SJCRH30 (cell line): Measurements from ENCODE around the gene NPC1. TPM values are rescaled to one million over a fixed set of nuclear protein-coding genes. Genes with fewer than 3 reads are reported as not detected.
"Not testable (repeated sequence)": the region's sequence is repeated elsewhere in the genome, so short reads cannot be mapped to it uniquely, and the experiment has no call there.

Source experiments
- DNase-seq, 2 experiments: peaks; one replicate each; pipeline ENCODE4 v3.0.0-alpha.2; 2015 to 2020
- H3K27ac ChIP-seq: fragments of 250-450 bp; sonication (Bioruptor Pico); 2 replicates; pipeline ENCODE4 v1.5.1; 2020; ENCODE audit warnings: mild to moderate bottlenecking, moderate library complexity
- H3K27me3 ChIP-seq: fragments of 250-450 bp; sonication (Bioruptor Pico); 2 replicates; pipeline ENCODE4 v1.5.1; 2020; ENCODE audit warnings: mild to moderate bottlenecking, moderate library complexity
- H3K36me3 ChIP-seq: fragments of 250-450 bp; sonication (Bioruptor Pico); 2 replicates; pipeline ENCODE4 v1.5.1; 2020; ENCODE audit warnings: mild to moderate bottlenecking, moderate library complexity
- H3K4me1 ChIP-seq: fragments of 250-450 bp; sonication (Bioruptor Pico); 2 replicates; pipeline ENCODE4 v1.5.1; 2020; ENCODE audit warnings: mild to moderate bottlenecking, moderate library complexity
- H3K4me3 ChIP-seq: fragments of 250-450 bp; sonication (Bioruptor Pico); 2 replicates; pipeline ENCODE4 v1.5.1; 2020; ENCODE audit warnings: mild to moderate bottlenecking, moderate library complexity
- H3K9me3 ChIP-seq: fragments of 250-450 bp; sonication (Bioruptor Pico); replicated peaks from 2 replicates; pipeline ENCODE4 v1.5.1; 2020; ENCODE audit warnings: mild to moderate bottlenecking, moderate library complexity
- total RNA-seq: library from RNA; depleted of rRNA; stranded (reverse); fragments of >200 nt; shearing (Covaris generic); gene quantifications from 2 replicates; pipeline ENCODE4 v1.2.3, GENCODE V29; 2014

NPC1 gene
- total RNA-seq, 1 experiment from 2014 or later: 21.3 TPM

GRCh38 chr18:23617412-23618014 is 31.2 kb upstream of the NPC1 start:
- Histone ChIP-seq H3K27ac (no peak overlapping the region), H3K9me3 (no peaks in the 10 kb centered on the region), H3K4me1 (no peaks in the 10 kb centered on the region), H3K36me3 (no peaks in the 10 kb centered on the region), H3K27me3 (no peaks in the 10 kb centered on the region), H3K4me3 (no peak overlapping the region)
- no peak for DNase-seq

- H3K27me3 ChIP-seq: no peaks in the 10 kb centered on the region
- no peak for DNase-seq
- no peaks in the 10 kb centered on the region for H3K36me3 ChIP-seq
- H3K9me3 ChIP-seq: no peaks in the 10 kb centered on the region
- no peaks in the 10 kb centered on the region for H3K4me1 ChIP-seq
- H3K4me3 ChIP-seq: no peak overlapping the region
- H3K27ac ChIP-seq: no peak overlapping the region
These were observed 30.0 kb upstream of the NPC1 start for GRCh38 chr18:23616258-23616657.

GRCh38 chr18:23614891-23615290 is 28.6 kb upstream of the NPC1 start:
- no peaks in the 10 kb centered on the region for H3K9me3 ChIP-seq
- no peak overlapping the region for H3K4me3 ChIP-seq
- H3K27ac ChIP-seq: no peak overlapping the region
- H3K36me3 ChIP-seq: no peaks in the 10 kb centered on the region
- no peaks in the 10 kb centered on the region for H3K4me1 ChIP-seq
- DNase-seq: no peak
- no peaks in the 10 kb centered on the region for H3K27me3 ChIP-seq

- no peak overlapping the region for H3K27ac ChIP-seq
- H3K36me3 ChIP-seq: no peaks in the 10 kb centered on the region
- H3K4me3 ChIP-seq: no peak overlapping the region
- no peaks in the 10 kb centered on the region for H3K9me3 ChIP-seq
- no peaks in the 10 kb centered on the region for H3K4me1 ChIP-seq
- no peaks in the 10 kb centered on the region for H3K27me3 ChIP-seq
- DNase-seq: no peak
These were observed 28.1 kb upstream of the NPC1 start for GRCh38 chr18:23614413-23614812.

- H3K4me3 ChIP-seq, DNase-seq, H3K4me1 ChIP-seq, H3K27me3 ChIP-seq, H3K9me3 ChIP-seq, H3K36me3 ChIP-seq, H3K27ac ChIP-seq: not testable (repeated sequence)
These were observed 26.8 kb upstream of the NPC1 start for GRCh38 chr18:23613091-23613475.

- no peaks in the 10 kb centered on the region for H3K36me3 ChIP-seq
- H3K4me3 ChIP-seq: no peak overlapping the region
- H3K9me3 ChIP-seq: no peaks in the 10 kb centered on the region
- H3K4me1 ChIP-seq: no peaks in the 10 kb centered on the region
- DNase-seq: no peak
- H3K27me3 ChIP-seq: no peaks in the 10 kb centered on the region
- H3K27ac ChIP-seq: no peak overlapping the region
These were observed 26.3 kb upstream of the NPC1 start for GRCh38 chr18:23612434-23613090.

- no peak overlapping the region for H3K27ac ChIP-seq
- no peak overlapping the region for H3K4me3 ChIP-seq
- H3K27me3 ChIP-seq: no peaks in the 10 kb centered on the region
- DNase-seq: no peak
- no peaks in the 10 kb centered on the region for H3K36me3 ChIP-seq
- H3K9me3 ChIP-seq: no peaks in the 10 kb centered on the region
- no peaks in the 10 kb centered on the region for H3K4me1 ChIP-seq
These were observed 23.2 kb upstream of the NPC1 start for GRCh38 chr18:23609390-23610023.

- Histone ChIP-seq H3K36me3 (no peaks in the 10 kb centered on the region), H3K27me3 (no peaks in the 10 kb centered on the region), H3K9me3 (no peaks in the 10 kb centered on the region), H3K27ac (no peak overlapping the region), H3K4me3 (no peak overlapping the region), H3K4me1 (no peaks in the 10 kb centered on the region)
- no peak for DNase-seq
These were observed 21.9 kb upstream of the NPC1 start for GRCh38 chr18:23608211-23608610.

GRCh38 chr18:23605941-23606340 is 19.6 kb upstream of the NPC1 start:
- no peaks in the 10 kb centered on the region for H3K4me1 ChIP-seq
- DNase-seq: no peak
- H3K27me3 ChIP-seq: no peaks in the 10 kb centered on the region
- H3K27ac ChIP-seq: no peak overlapping the region
- H3K4me3 ChIP-seq: no peak overlapping the region
- no peaks in the 10 kb centered on the region for H3K9me3 ChIP-seq
- H3K36me3 ChIP-seq: no peaks in the 10 kb centered on the region

GRCh38 chr18:23599809-23600208 is 13.5 kb upstream of the NPC1 start:
- Histone ChIP-seq H3K4me1 (no peaks in the 10 kb centered on the region), H3K9me3 (no peaks in the 10 kb centered on the region), H3K4me3 (no peak overlapping the region), H3K36me3 (no peaks in the 10 kb centered on the region), H3K27me3 (no peaks in the 10 kb centered on the region), H3K27ac (no peak overlapping the region)
- no peak for DNase-seq

- Histone ChIP-seq H3K36me3 (no peaks in the 10 kb centered on the region), H3K9me3 (no peaks in the 10 kb centered on the region), H3K27ac (no peak overlapping the region), H3K27me3 (no peaks in the 10 kb centered on the region), H3K4me1 (no peaks in the 10 kb centered on the region), H3K4me3 (no peak overlapping the region)
- no peak for DNase-seq
These were observed 9.9 kb upstream of the NPC1 start for GRCh38 chr18:23596183-23596582.

- Histone ChIP-seq H3K27me3 (no peaks in the 10 kb centered on the region), H3K9me3 (no peaks in the 10 kb centered on the region), H3K4me3 (no peak overlapping the region), H3K4me1 (no peaks in the 10 kb centered on the region), H3K36me3 (no peaks in the 10 kb centered on the region), H3K27ac (no peak overlapping the region)
- no peak for DNase-seq
These were observed 9.3 kb upstream of the NPC1 start for GRCh38 chr18:23595591-23595990.

- DNase-seq: no peak
- Histone ChIP-seq H3K4me3 (no peak overlapping the region), H3K4me1 (no peaks in the 10 kb centered on the region), H3K9me3 (no peaks in the 10 kb centered on the region), H3K27ac (no peak overlapping the region), H3K36me3 (no peaks in the 10 kb centered on the region), H3K27me3 (no peaks in the 10 kb centered on the region)
These were observed 7.4 kb upstream of the NPC1 start for GRCh38 chr18:23593720-23594119.

GRCh38 chr18:23592911-23593310 is 6.6 kb upstream of the NPC1 start:
- no peak for DNase-seq
- no peak overlapping the region for H3K27ac ChIP-seq
- H3K27me3 ChIP-seq: no peaks in the 10 kb centered on the region
- H3K36me3 ChIP-seq: no peaks in the 10 kb centered on the region
- H3K9me3 ChIP-seq: no peaks in the 10 kb centered on the region
- H3K4me1 ChIP-seq: no peaks in the 10 kb centered on the region
- no peak overlapping the region for H3K4me3 ChIP-seq

GRCh38 chr18:23591011-23591410 is 4.7 kb upstream of the NPC1 start:
- DNase-seq: no peak
- no peak overlapping the region for H3K4me3 ChIP-seq
- H3K4me1 ChIP-seq: no peaks in the 10 kb centered on the region

More at GRCh38 chr18:23591011-23591410, 4.7 kb upstream of the NPC1 start:
- Histone ChIP-seq H3K27me3 (no peaks in the 10 kb centered on the region), H3K36me3 (no peaks in the 10 kb centered on the region), H3K9me3 (no peaks in the 10 kb centered on the region), H3K27ac (no peak overlapping the region)
